ENCODE data around the gene C2orf69. TPM values are rescaled to one million over a fixed set of nuclear protein-coding genes. Genes with fewer than 3 reads are reported as not detected.

The C2orf69 gene
- total RNA-seq, 1 donor from 2014 or later: 7.9 TPM

DNA sequence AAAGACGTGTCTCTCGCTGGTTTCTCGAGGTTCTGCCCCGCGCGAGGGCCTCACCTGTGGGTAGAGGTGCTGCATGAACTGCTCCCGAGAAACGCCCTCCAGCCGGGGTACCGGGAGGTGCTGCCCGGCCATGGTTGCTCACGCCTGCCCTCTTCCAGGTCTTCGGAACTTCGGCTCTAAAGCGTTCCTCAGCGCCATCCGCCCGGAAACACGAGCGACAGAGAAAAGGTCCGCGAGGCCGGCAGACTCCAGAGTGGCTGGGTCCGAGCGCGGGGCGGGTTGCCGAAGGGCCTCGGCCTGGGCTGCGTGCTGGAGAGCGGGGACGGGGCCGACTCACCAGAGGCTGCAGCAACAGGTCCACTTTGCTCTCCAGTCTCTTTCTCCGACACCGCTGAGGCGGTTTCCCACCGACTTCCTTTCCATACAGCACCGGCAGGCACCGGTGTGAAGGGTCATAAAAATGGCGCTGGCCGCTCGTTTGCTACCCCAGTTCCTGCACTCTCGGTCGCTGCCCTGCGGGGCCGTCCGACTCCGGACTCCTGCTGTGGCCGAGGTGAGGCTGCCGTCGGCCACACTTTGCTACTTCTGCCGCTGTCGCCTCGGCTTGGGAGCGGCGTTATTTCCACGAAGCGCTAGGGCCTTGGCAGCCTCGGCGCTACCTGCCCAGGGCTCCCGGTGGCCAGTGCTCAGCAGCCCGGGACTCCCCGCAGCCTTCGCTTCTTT lies 44.4 kb downstream of the C2orf69 start, which contains the start of the genes MAIP1 and TYW5:
MAIP1 (plus strand) TSS at position 244 of the 723 bp plus-strand sequence; CDS start at position 461, 217 bp downstream.
TYW5 (minus strand) TSS at position 153 of the 723 bp plus-strand sequence; CDS start at position 132, 21 bp downstream.
- peaks cover 7% of the 10 kb centered on the region for H3K4me1 ChIP-seq (ENCODE audit: insufficient read depth, low read length)
- peaks cover 82% of the 10 kb centered on the region for H3K79me2 ChIP-seq (ENCODE audit: insufficient read depth, low read length)
- no peaks in the 10 kb centered on the region for H3K9me3 ChIP-seq (ENCODE audit: insufficient read depth, low read depth, low read length)
- peak within 1 kb of the TSS; percentile 99 for H2AFZ ChIP-seq (ENCODE audit: low read depth, low read length)
- peak within 1 kb of the TSS; percentile 90 for H3K27ac ChIP-seq (ENCODE audit: low read depth, low read length)
- peak within 1 kb of the TSS; percentile 91 for H3K4me2 ChIP-seq (ENCODE audit: low read length)
- H3K4me1 Mint-ChIP-seq (ENCODE audit: low read depth, unreplicated experiment): peaks cover 14% of the 10 kb centered on the region
- H3K9me3 Mint-ChIP-seq (ENCODE audit: unreplicated experiment): no peaks in the 10 kb centered on the region
- FAIRE-seq (no peak), DNase-seq (ENCODE audit: low read depth) (peak; percentile 77)
- H4K20me1 ChIP-seq (ENCODE audit: insufficient read depth, low read length): peaks cover 12% of the 10 kb centered on the region
- H3K27me3 ChIP-seq (ENCODE audit: insufficient read depth, low read length): no peaks in the 10 kb centered on the region
- peaks cover 19% of the 10 kb centered on the region for H3K36me3 ChIP-seq (ENCODE audit: insufficient read depth, low read length)
- H3K27ac Mint-ChIP-seq (ENCODE audit: unreplicated experiment): peak within 1 kb of the TSS; percentile 92
- H3K4me3 ChIP-seq (ENCODE audit: insufficient read depth, low read depth, low read length): peak within 1 kb of the TSS; percentile 84
- no peaks in the 10 kb centered on the region for H3K27me3 Mint-ChIP-seq (ENCODE audit: low read depth, unreplicated experiment)
- H3K4me3 Mint-ChIP-seq (ENCODE audit: unreplicated experiment): peak within 1 kb of the TSS; percentile 95
- TF ChIP-seq EZH2 (IDR thresholded peaks at IDR 0.05; ENCODE audit: insufficient read depth, low read length): no peak
- TF ChIP-seq, protein P1, sequence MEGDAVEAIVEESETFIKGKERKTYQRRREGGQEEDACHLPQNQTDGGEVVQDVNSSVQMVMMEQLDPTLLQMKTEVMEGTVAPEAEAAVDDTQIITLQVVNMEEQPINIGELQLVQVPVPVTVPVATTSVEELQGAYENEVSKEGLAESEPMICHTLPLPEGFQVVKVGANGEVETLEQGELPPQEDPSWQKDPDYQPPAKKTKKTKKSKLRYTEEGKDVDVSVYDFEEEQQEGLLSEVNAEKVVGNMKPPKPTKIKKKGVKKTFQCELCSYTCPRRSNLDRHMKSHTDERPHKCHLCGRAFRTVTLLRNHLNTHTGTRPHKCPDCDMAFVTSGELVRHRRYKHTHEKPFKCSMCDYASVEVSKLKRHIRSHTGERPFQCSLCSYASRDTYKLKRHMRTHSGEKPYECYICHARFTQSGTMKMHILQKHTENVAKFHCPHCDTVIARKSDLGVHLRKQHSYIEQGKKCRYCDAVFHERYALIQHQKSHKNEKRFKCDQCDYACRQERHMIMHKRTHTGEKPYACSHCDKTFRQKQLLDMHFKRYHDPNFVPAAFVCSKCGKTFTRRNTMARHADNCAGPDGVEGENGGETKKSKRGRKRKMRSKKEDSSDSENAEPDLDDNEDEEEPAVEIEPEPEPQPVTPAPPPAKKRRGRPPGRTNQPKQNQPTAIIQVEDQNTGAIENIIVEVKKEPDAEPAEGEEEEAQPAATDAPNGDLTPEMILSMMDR (IDR thresholded peaks at IDR 0.05; ENCODE audit: insufficient read depth, low read depth, low read length): no peak
- peak within 1 kb of the TSS; percentile 88 for H3K9ac ChIP-seq (ENCODE audit: low read length)
- no peaks in the 10 kb centered on the region for H3K36me3 Mint-ChIP-seq (ENCODE audit: low read depth, unreplicated experiment)

DNA sequence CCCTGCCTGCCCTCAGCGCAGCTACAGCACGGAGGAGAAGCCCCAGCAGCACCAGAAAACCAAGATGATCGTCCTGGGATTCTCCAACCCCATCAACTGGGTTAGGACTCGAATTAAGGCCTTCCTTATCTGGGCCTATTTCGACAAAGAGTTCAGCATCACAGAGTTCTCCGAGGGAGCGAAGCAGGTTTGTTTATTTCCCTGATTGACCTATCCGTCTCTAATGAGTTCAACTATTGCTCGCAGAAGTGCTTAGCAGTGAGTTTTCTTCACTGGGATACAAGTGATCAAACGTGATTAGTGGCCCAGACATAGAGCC lies 44.9 kb downstream of the C2orf69 start:
- FAIRE-seq (peak; percentile 37), DNase-seq (ENCODE audit: low read depth) (no peak)
- Histone ChIP-seq H2AFZ (ENCODE audit: low read depth, low read length) (peak overlapping the region; percentile 99), H3K4me2 (ENCODE audit: low read length) (peak overlapping the region; percentile 91), H3K27me3 (ENCODE audit: insufficient read depth, low read length) (no peaks in the 10 kb centered on the region), H3K9ac (ENCODE audit: low read length) (peak overlapping the region; percentile 88), H4K20me1 (ENCODE audit: insufficient read depth, low read length) (peaks cover 9% of the 10 kb centered on the region), H3K36me3 (ENCODE audit: insufficient read depth, low read length) (peaks cover 25% of the 10 kb centered on the region), H3K9me3 (ENCODE audit: insufficient read depth, low read depth, low read length) (no peaks in the 10 kb centered on the region), H3K4me1 (ENCODE audit: insufficient read depth, low read length) (peaks cover 7% of the 10 kb centered on the region), H3K4me3 (ENCODE audit: insufficient read depth, low read depth, low read length) (peak overlapping the region; percentile 84), H3K79me2 (ENCODE audit: insufficient read depth, low read length) (peaks cover 77% of the 10 kb centered on the region), H3K27ac (ENCODE audit: low read depth, low read length) (peak overlapping the region; percentile 90)
- Mint-ChIP-seq H3K9me3 (ENCODE audit: unreplicated experiment) (no peaks in the 10 kb centered on the region), H3K36me3 (ENCODE audit: low read depth, unreplicated experiment) (no peaks in the 10 kb centered on the region), H3K4me3 (ENCODE audit: unreplicated experiment) (peak overlapping the region; percentile 95), H3K4me1 (ENCODE audit: low read depth, unreplicated experiment) (peaks cover 14% of the 10 kb centered on the region), H3K27me3 (ENCODE audit: low read depth, unreplicated experiment) (no peaks in the 10 kb centered on the region), H3K27ac (ENCODE audit: unreplicated experiment) (peak overlapping the region; percentile 92)
- TF ChIP-seq EZH2 (IDR thresholded peaks at IDR 0.05; ENCODE audit: insufficient read depth, low read length): no peak
- TF ChIP-seq, protein P1 (IDR thresholded peaks at IDR 0.05; ENCODE audit: insufficient read depth, low read depth, low read length): no peak

DNA sequence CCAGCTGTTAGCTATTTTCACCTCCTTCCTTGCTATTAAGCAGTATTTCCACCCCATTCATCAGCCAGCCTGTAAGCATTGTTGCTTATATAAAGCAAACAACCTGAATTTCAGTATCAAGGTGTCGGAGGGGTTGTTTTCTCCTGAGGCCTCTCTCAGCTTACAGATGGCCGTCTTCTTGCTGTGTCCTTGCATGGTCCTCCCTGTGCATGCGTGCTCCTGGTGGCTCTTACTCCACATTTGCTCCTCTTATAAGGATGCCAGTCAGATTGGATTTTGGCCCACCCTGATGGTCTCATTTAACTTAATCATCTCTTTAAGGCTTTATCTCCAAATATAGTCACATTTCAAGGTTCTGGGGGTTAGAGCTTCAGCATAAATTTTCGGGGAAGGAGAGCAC lies 46.9 kb downstream of the C2orf69 start:
- DNase-seq (ENCODE audit: low read depth) (no peak), FAIRE-seq (no peak)
- Mint-ChIP-seq H3K27me3 (ENCODE audit: low read depth, unreplicated experiment) (no peaks in the 10 kb centered on the region), H3K9me3 (ENCODE audit: unreplicated experiment) (no peaks in the 10 kb centered on the region), H3K27ac (ENCODE audit: unreplicated experiment) (no peak overlapping the region), H3K36me3 (ENCODE audit: low read depth, unreplicated experiment) (peaks cover 2% of the 10 kb centered on the region), H3K4me1 (ENCODE audit: low read depth, unreplicated experiment) (peaks cover 14% of the 10 kb centered on the region), H3K4me3 (ENCODE audit: unreplicated experiment) (peak overlapping the region; percentile 28)
- H3K4me2 ChIP-seq (ENCODE audit: low read length): no peak overlapping the region
- no peak overlapping the region for H3K4me3 ChIP-seq (ENCODE audit: insufficient read depth, low read depth, low read length)
- H2AFZ ChIP-seq (ENCODE audit: low read depth, low read length): no peak overlapping the region
- H3K79me2 ChIP-seq (ENCODE audit: insufficient read depth, low read length): peaks cover 60% of the 10 kb centered on the region
- H4K20me1 ChIP-seq (ENCODE audit: insufficient read depth, low read length): peaks cover 4% of the 10 kb centered on the region
- peaks cover 41% of the 10 kb centered on the region for H3K36me3 ChIP-seq (ENCODE audit: insufficient read depth, low read length)
- peaks cover 7% of the 10 kb centered on the region for H3K4me1 ChIP-seq (ENCODE audit: insufficient read depth, low read length)
- no peak overlapping the region for H3K9ac ChIP-seq (ENCODE audit: low read length)
- H3K27me3 ChIP-seq (ENCODE audit: insufficient read depth, low read length): no peaks in the 10 kb centered on the region
- H3K27ac ChIP-seq (ENCODE audit: low read depth, low read length): no peak overlapping the region
- TF ChIP-seq, protein P1 (IDR thresholded peaks at IDR 0.05; ENCODE audit: insufficient read depth, low read depth, low read length): no peak
- no peak for TF ChIP-seq EZH2 (IDR thresholded peaks at IDR 0.05; ENCODE audit: insufficient read depth, low read length)
- H3K9me3 ChIP-seq (ENCODE audit: insufficient read depth, low read depth, low read length): no peaks in the 10 kb centered on the region

Data from astrocyte (in vitro differentiated cells and primary cell).